ENCODE results near the gene RFX2.

Gene RFX2

DNA sequence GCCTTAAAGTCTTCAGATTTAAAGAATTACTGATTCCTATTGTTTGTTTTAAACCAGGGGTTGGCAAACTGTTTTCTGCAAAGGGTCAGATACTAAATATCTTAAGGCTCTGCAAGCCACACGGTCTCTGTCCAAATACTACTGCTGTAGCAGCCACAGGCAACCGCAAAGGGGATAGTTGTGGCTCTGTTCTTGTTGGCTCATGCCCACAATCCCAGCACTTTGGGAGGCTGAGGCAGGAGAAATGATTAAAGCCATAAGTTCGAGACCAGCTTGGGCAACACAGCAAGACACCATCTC lies 154.7 kb downstream of the RFX2 start:
- no peak for DNase-seq (ENCODE audit: low read depth)

DNA sequence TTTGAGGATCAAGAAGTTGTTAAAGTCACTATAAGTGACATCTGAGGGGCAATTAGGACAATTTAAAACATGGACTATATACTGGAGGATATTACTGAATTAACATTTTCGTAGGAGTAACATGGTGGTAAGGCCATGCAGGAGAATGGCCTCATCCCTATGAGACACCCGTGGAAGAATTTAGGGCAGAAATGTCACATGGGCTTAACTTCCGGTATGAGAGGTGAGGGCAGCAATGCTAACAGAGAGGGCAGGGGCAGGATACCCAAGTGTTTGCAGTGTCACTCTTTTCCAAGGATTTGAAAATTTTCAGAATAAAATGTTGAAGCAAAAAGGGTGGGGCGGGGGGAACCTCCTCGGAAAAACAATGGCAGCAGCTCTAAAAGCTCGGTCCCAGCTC lies 156.0 kb downstream of the RFX2 start:
- no peak for DNase-seq (ENCODE audit: low read depth)

- DNase-seq (ENCODE audit: low read depth) = no peak
Observed at GRCh38 chr19:5953680-5954213, 156.6 kb downstream of the RFX2 start.

- DNase-seq (ENCODE audit: low read depth) = no peak
Observed at GRCh38 chr19:5953030-5953589, 157.2 kb downstream of the RFX2 start.

GRCh38 chr19:5952193-5953029 lies 157.9 kb downstream of the RFX2 start:
- DNase-seq (ENCODE audit: low read depth) = no peak

DNA sequence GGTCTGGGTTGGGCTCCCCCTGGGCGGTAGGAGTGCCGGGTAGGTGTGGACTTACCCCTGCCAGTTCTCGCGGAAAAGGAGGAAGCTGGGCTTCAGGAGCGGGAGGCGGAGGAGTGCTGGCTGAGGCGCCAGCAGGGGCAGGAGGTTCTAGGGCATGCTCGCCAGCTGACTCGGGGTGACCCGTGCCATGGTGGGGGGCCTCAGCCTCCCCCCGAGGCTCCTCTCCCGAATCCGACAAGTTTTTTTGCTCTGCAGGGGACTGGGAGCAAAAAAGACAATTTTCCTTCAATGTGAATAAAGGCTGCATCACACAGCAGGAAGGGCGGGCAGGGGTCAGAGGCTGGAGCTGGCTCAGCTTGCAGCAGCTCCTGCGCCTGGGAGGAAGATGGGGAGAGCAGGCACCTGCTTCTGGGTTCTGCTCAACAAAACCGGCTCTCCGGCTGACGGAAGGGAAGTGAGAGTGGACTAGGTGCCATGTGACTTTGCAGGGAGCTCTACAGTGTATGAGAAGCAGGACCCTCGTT lies 158.9 kb downstream of the RFX2 start:
- DNase-seq (ENCODE audit: low read depth) = no peak

DNA sequence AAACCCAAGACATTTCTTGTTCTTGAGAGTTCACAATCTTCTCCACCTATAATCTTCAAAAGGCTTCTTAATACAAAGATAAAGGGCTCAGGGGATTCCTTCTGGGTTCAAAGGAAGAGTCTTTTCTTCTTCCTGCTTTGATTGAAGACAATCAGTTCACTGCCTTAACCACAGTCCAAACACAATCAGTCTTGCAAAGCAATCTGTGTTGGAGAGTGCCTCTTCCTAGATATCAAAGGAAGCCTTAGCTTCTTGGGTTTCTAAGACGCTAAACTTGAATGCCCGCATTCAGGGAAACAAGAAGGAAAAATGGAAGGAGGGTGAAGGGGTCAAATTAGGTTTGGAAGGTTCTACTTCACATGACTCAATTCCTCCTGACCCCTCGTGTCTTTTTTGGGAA lies 159.6 kb downstream of the RFX2 start:
- no peak for DNase-seq (ENCODE audit: low read depth)

GRCh38 chr19:5949792-5950305 lies 160.5 kb downstream of the RFX2 start:
- no peak for DNase-seq (ENCODE audit: low read depth)

GRCh38 chr19:5948752-5949564 lies 161.3 kb downstream of the RFX2 start:
- DNase-seq (ENCODE audit: low read depth) = no peak

- no peak for DNase-seq (ENCODE audit: low read depth)
Observed at GRCh38 chr19:5947435-5947834, 162.9 kb downstream of the RFX2 start.

DNA sequence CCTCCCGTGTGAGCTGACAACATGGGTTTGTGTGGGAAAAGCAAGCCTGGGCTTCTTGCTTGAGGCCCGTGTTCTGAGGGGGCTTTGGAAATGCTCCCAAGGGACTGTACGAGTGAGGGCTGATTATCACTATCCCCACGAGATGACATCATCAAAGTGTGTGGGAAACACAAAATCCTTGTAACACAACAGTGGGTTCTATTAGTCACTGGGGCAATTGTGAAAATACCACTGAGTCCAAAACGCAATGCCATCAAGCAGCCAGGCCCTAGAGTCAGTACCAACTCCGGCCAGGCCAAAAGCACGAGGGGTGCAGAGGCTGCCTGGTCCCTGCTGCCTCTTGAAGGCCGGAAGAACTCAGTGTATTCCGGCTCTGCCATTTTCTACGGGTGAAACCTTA lies 166.7 kb downstream of the RFX2 start:
- DNase-seq (ENCODE audit: low read depth) = no peak

Data from stimulated activated CD8-positive, alpha-beta memory T cell treated with anti-CD3 and anti-CD28 coated beads, Interleukin-12 subunit alpha, Interleukin-12 subunit beta, amount 100 ng/mL, for 1 hour (primary cell).